KBM-7 (cell line): ENCODE measurements around the gene ARMH1.
"Not testable (repeated sequence)": the region's sequence is repeated elsewhere in the genome, so short reads cannot be mapped to it uniquely, and the experiment has no call there.

Experiments
- DNase-seq: peaks from one replicate; pipeline ENCODE4 v3.0.0-alpha.2; 2015
- in situ Hi-C: fragments of 300-500 bp; cut with MboI; formaldehyde crosslinking; loops from 2 replicates; pipeline ENCODE4 v1.14.3; 2020; ENCODE audit warnings: low sequenced_read_pairs, low pct_unique_long_range_greater_than_20kb, mixed read lengths

Gene ARMH1

GRCh38 chr1:44688760-44689446 is 14.4 kb downstream of the ARMH1 start:
- no peak for DNase-seq
- in situ Hi-C loops: no loop called here

GRCh38 chr1:44689447-44689765 is 14.9 kb downstream of the ARMH1 start:
- in situ Hi-C loops: no loop called here
- DNase-seq: no peak

- no peak for DNase-seq
- in situ Hi-C loops: no loop called here
These were observed 18.6 kb downstream of the ARMH1 start for GRCh38 chr1:44693159-44693558.

- in situ Hi-C loops: no loop called here
These were observed 19.4 kb downstream of the ARMH1 start for GRCh38 chr1:44693900-44694299.

GRCh38 chr1:44694863-44695478 is 20.5 kb downstream of the ARMH1 start:
- no peak for DNase-seq
- in situ Hi-C loops: no loop called here

More at GRCh38 chr1:44693900-44694299, 19.4 kb downstream of the ARMH1 start:
- no peak for DNase-seq

- DNase-seq: no peak
- in situ Hi-C loops: no loop called here
These were observed 21.2 kb downstream of the ARMH1 start for GRCh38 chr1:44695671-44696070.

GRCh38 chr1:44696101-44696500 is 21.6 kb downstream of the ARMH1 start:
- in situ Hi-C loops: no loop called here
- DNase-seq: no peak

GRCh38 chr1:44696789-44697345 is 22.4 kb downstream of the ARMH1 start:
- in situ Hi-C loops: no loop called here
- peak; percentile 29 for DNase-seq

- peak; percentile 53 for DNase-seq
These were observed 23.6 kb downstream of the ARMH1 start for GRCh38 chr1:44698138-44698537.

GRCh38 chr1:44699375-44699774 is 24.9 kb downstream of the ARMH1 start:
- in situ Hi-C loops: not testable (repeated sequence)

More at GRCh38 chr1:44698138-44698537, 23.6 kb downstream of the ARMH1 start:
- in situ Hi-C loops: no loop called here

GRCh38 chr1:44700573-44700972 is 26.1 kb downstream of the ARMH1 start:
- DNase-seq: no peak
- in situ Hi-C loops: no loop called here

More at GRCh38 chr1:44699375-44699774, 24.9 kb downstream of the ARMH1 start:
- not testable (repeated sequence) for DNase-seq

GRCh38 chr1:44701141-44701573 is 26.6 kb downstream of the ARMH1 start:
- DNase-seq: no peak
- in situ Hi-C loops: no loop called here

GRCh38 chr1:44705470-44705869 is 31.0 kb downstream of the ARMH1 start:
- no peak for DNase-seq
- in situ Hi-C loops: no loop called here

- in situ Hi-C loops: no loop called here
- DNase-seq: no peak
These were observed 31.4 kb downstream of the ARMH1 start for GRCh38 chr1:44705938-44706337.

GRCh38 chr1:44707112-44707881 is 32.8 kb downstream of the ARMH1 start:
- no peak for DNase-seq
- in situ Hi-C loops: no loop called here

GRCh38 chr1:44707959-44708831 is 33.7 kb downstream of the ARMH1 start:
- DNase-seq: peak; percentile 74
- in situ Hi-C loops: no loop called here

GRCh38 chr1:44713321-44713781 is 38.8 kb downstream of the ARMH1 start:
- in situ Hi-C loops: no loop called here
- peak; percentile 61 for DNase-seq

- in situ Hi-C loops: no loop called here
- DNase-seq: no peak
These were observed 40.0 kb downstream of the ARMH1 start for GRCh38 chr1:44714532-44714931.
